VCaP (cell line): ENCODE data around the gene SPRYD7.
"Not testable (repeated sequence)": the region's sequence is repeated elsewhere in the genome, so short reads cannot be mapped to it uniquely, and the experiment has no call there.

Experiments used
- H3K27ac ChIP-seq: fragments of 450-650 bp; 2 replicates; pipeline ENCODE4 v1.5.1; 2017
- CTCF ChIP-seq: fragments of 450-650 bp; conservative IDR thresholded peaks from 2 replicates; pipeline ENCODE4 v1.5.1; 2017; ENCODE audit warnings: mild to moderate bottlenecking, moderate library complexity

SPRYD7 gene

GRCh38 chr13:49967456-49967855 is 31.3 kb upstream of the SPRYD7 start:
- H3K27ac ChIP-seq: no peak overlapping the region
- TF ChIP-seq CTCF: no peak

- no peak for TF ChIP-seq CTCF
- no peak overlapping the region for H3K27ac ChIP-seq
Measured at GRCh38 chr13:49958321-49958720, 22.2 kb upstream of the SPRYD7 start.

GRCh38 chr13:49956131-49956530 is 20.0 kb upstream of the SPRYD7 start:
- no peak for TF ChIP-seq CTCF
- no peak overlapping the region for H3K27ac ChIP-seq

GRCh38 chr13:49954674-49955455 is 18.7 kb upstream of the SPRYD7 start:
- no peak for TF ChIP-seq CTCF
- no peak overlapping the region for H3K27ac ChIP-seq

GRCh38 chr13:49953560-49953959 is 17.4 kb upstream of the SPRYD7 start:
- no peak for TF ChIP-seq CTCF
- no peak overlapping the region for H3K27ac ChIP-seq

GRCh38 chr13:49951754-49952535 is 15.8 kb upstream of the SPRYD7 start:
- TF ChIP-seq CTCF: no peak
- no peak overlapping the region for H3K27ac ChIP-seq

GRCh38 chr13:49948777-49949270 is 12.7 kb upstream of the SPRYD7 start:
- H3K27ac ChIP-seq: not testable (repeated sequence)
